Measurements from ENCODE around the gene TNFRSF1A. TPM values are rescaled to one million over a fixed set of nuclear protein-coding genes. Genes with fewer than 3 reads are reported as not detected.

TNFRSF1A gene
- total and polyA plus RNA-seq, 2 of the 13 experiments (the other 11 are each of a cell fraction or from before 2014, with no cell fraction given), result 41.5 to 61.2 TPM

DNA sequence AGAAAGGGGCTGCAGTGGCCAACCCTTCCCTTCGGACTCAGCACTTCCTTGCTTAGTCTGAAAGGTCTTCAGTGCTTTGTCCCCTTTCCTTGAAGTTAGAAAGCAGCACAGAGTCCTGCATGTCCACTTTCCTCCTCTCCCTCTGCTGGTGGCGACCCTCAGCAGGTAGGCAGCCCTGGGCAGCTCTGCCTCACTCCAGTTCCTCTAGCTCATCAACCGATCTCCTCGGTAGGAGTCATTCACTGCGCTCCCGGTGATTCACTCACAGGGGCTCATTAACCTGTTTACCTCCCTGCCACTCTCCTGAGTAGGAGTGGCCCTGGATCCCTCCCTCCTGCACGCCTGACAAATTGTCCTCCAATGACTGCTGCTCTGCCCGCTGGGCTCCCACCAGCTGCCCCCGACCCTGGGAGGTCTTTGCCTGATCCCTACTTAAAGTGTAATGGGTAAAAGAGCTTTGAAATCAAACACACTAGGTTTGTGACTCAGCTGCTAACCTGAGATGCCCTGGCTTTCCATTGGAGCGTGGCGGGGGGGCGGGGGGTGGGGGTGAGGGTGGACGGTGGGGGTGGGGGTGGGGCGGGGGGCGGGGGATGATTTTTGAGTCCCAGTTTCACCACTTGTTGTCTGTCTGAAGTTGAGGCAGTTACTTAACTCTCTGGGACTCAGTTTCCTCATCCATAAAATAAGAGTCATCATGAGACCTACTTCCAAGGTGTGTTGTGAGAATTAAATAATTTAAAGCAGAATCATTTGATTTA is 29.3 kb upstream of the TNFRSF1A start (continued):
- peak; percentile 44; the same call in 1 of the 2 replicates for TF ChIP-seq DPF2 (CRISPR knock-in tag; IDR thresholded peaks at IDR 0.05; ENCODE audit: borderline replicate concordance, low read depth)
- no peak for TF ChIP-seq RAD21 (CRISPR knock-in tag; IDR thresholded peaks at IDR 0.05)
- peak; percentile 76 for TF ChIP-seq FOXA1 (IDR thresholded peaks at IDR 0.05)
- TF ChIP-seq FOXA1 (CRISPR knock-in tag; IDR thresholded peaks at IDR 0.05), result peak; percentile 97
- peak; percentile 66 for TF ChIP-seq RCOR2 (CRISPR knock-in tag; IDR thresholded peaks at IDR 0.05)
- TF ChIP-seq ZNF101 (CRISPR knock-in tag; IDR thresholded peaks at IDR 0.05; ENCODE audit: borderline replicate concordance, low read depth), result no peak
- TF ChIP-seq TEAD3 (CRISPR knock-in tag; optimal IDR thresholded peaks at IDR 0.05; ENCODE audit: borderline replicate concordance), result peak; percentile 49
- no peak for TF ChIP-seq PHB2 (IDR thresholded peaks at IDR 0.05; ENCODE audit: partially characterized antibody)
- no peak for TF ChIP-seq ZNF17 (CRISPR knock-in tag; IDR thresholded peaks at IDR 0.05)
- TF ChIP-seq, protein P1, sequence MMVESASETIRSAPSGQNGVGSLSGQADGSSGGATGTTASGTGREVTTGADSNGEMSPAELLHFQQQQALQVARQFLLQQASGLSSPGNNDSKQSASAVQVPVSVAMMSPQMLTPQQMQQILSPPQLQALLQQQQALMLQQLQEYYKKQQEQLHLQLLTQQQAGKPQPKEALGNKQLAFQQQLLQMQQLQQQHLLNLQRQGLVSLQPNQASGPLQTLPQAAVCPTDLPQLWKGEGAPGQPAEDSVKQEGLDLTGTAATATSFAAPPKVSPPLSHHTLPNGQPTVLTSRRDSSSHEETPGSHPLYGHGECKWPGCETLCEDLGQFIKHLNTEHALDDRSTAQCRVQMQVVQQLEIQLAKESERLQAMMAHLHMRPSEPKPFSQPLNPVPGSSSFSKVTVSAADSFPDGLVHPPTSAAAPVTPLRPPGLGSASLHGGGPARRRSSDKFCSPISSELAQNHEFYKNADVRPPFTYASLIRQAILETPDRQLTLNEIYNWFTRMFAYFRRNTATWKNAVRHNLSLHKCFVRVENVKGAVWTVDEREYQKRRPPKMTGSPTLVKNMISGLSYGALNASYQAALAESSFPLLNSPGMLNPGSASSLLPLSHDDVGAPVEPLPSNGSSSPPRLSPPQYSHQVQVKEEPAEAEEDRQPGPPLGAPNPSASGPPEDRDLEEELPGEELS (CRISPR knock-in tag; IDR thresholded peaks at IDR 0.05), result peak; percentile 76
- no peak for TF ChIP-seq ZNF224 (CRISPR knock-in tag; IDR thresholded peaks at IDR 0.05)
- TF ChIP-seq, protein P2, sequence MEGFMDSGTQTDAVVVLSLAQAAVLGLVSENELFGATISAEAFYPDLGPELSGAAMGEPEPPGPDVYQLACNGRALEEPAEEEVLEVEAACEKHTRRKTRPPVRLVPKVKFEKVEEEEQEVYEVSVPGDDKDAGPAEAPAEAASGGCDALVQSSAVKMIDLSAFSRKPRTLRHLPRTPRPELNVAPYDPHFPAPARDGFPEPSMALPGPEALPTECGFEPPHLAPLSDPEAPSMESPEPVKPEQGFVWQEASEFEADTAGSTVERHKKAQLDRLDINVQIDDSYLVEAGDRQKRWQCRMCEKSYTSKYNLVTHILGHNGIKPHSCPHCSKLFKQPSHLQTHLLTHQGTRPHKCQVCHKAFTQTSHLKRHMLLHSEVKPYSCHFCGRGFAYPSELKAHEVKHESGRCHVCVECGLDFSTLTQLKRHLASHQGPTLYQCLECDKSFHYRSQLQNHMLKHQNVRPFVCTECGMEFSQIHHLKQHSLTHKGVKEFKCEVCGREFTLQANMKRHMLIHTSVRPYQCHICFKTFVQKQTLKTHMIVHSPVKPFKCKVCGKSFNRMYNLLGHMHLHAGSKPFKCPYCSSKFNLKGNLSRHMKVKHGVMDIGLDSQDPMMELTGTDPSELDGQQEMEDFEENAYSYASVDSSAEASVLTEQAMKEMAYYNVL (CRISPR knock-in tag; IDR thresholded peaks at IDR 0.05; ENCODE audit: borderline replicate concordance), result 0 out of 2 replicates have a peak, but pooled peaks have one; percentile 42
- TF ChIP-seq, protein P3, sequence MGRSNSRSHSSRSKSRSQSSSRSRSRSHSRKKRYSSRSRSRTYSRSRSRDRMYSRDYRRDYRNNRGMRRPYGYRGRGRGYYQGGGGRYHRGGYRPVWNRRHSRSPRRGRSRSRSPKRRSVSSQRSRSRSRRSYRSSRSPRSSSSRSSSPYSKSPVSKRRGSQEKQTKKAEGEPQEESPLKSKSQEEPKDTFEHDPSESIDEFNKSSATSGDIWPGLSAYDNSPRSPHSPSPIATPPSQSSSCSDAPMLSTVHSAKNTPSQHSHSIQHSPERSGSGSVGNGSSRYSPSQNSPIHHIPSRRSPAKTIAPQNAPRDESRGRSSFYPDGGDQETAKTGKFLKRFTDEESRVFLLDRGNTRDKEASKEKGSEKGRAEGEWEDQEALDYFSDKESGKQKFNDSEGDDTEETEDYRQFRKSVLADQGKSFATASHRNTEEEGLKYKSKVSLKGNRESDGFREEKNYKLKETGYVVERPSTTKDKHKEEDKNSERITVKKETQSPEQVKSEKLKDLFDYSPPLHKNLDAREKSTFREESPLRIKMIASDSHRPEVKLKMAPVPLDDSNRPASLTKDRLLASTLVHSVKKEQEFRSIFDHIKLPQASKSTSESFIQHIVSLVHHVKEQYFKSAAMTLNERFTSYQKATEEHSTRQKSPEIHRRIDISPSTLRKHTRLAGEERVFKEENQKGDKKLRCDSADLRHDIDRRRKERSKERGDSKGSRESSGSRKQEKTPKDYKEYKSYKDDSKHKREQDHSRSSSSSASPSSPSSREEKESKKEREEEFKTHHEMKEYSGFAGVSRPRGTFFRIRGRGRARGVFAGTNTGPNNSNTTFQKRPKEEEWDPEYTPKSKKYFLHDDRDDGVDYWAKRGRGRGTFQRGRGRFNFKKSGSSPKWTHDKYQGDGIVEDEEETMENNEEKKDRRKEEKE (IDR thresholded peaks at IDR 0.05), result no peak
- peak; percentile 60; the same call in 1 of the 2 replicates for TF ChIP-seq ZFP36L1 (CRISPR knock-in tag; IDR thresholded peaks at IDR 0.05)
- TF ChIP-seq, protein P4, sequence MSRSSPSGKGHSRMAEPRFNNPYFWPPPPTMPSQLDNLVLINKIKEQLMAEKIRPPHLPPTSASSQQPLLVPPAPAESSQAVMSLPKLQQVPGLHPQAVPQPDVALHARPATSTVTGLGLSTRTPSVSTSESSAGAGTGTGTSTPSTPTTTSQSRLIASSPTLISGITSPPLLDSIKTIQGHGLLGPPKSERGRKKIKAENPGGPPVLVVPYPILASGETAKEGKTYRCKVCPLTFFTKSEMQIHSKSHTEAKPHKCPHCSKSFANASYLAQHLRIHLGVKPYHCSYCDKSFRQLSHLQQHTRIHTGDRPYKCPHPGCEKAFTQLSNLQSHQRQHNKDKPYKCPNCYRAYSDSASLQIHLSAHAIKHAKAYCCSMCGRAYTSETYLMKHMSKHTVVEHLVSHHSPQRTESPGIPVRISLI (CRISPR knock-in tag; IDR thresholded peaks at IDR 0.05; ENCODE audit: borderline replicate concordance), result no peak
- TF ChIP-seq, protein P5, sequence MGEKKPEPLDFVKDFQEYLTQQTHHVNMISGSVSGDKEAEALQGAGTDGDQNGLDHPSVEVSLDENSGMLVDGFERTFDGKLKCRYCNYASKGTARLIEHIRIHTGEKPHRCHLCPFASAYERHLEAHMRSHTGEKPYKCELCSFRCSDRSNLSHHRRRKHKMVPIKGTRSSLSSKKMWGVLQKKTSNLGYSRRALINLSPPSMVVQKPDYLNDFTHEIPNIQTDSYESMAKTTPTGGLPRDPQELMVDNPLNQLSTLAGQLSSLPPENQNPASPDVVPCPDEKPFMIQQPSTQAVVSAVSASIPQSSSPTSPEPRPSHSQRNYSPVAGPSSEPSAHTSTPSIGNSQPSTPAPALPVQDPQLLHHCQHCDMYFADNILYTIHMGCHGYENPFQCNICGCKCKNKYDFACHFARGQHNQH (CRISPR knock-in tag; IDR thresholded peaks at IDR 0.05), result peak; percentile 25; the same call in 1 of the 2 replicates
- no peak for TF ChIP-seq ZNF616 (CRISPR knock-in tag; IDR thresholded peaks at IDR 0.05; ENCODE audit: low read depth)
- TF ChIP-seq ZNF530 (CRISPR knock-in tag; IDR thresholded peaks at IDR 0.05; ENCODE audit: low read depth), result no peak
- peak; percentile 43; the same call in 1 of the 2 replicates for TF ChIP-seq SIX1 (CRISPR knock-in tag; IDR thresholded peaks at IDR 0.05; ENCODE audit: borderline replicate concordance)
- peak; percentile 43; the same call in 1 of the 2 replicates for TF ChIP-seq SSRP1 (CRISPR knock-in tag; IDR thresholded peaks at IDR 0.05)
- TF ChIP-seq SAP130 (CRISPR knock-in tag; IDR thresholded peaks at IDR 0.05; ENCODE audit: low read depth), result peak; percentile 83
